NCI-H2196 (cell line): ENCODE data around the gene ZFP90.
"Not testable (repeated sequence)": the region's sequence is repeated elsewhere in the genome, so short reads cannot be mapped to it uniquely, and the experiment has no call there.

Experiments
- DNase-seq: peaks from one replicate; lab custom pipeline; 2025; ENCODE audit not compliant: unreplicated experiment; lab: John Stamatoyannopoulos, UW

ZFP90 gene

DNA sequence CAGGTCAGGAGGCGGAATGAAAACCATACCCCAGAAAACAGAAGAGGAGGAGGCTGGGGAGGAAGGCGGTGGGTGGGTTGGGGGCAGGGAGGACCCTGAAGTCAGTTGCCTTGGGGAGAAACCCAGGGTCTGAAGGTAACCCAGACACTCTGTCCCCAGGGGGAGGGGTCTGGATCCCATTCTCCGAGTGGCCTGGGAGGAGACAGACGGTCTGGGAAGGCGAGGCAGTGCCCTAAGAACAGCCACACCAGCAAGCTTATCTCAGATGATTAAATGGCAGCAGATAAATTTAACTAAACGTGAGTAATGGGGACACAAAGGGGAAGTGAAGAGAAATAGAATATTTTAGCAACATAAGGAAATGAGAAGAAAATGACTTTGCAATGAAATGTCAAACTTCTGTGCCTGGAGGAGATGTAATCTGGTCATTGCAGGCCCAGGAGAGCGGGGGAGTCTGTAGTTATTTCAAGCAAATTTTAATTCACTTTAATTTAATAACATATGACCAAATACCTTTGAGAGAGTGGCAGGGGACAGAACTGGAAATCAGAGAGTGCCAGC lies 21.4 kb upstream of the ZFP90 start:
- no peak for DNase-seq

DNA sequence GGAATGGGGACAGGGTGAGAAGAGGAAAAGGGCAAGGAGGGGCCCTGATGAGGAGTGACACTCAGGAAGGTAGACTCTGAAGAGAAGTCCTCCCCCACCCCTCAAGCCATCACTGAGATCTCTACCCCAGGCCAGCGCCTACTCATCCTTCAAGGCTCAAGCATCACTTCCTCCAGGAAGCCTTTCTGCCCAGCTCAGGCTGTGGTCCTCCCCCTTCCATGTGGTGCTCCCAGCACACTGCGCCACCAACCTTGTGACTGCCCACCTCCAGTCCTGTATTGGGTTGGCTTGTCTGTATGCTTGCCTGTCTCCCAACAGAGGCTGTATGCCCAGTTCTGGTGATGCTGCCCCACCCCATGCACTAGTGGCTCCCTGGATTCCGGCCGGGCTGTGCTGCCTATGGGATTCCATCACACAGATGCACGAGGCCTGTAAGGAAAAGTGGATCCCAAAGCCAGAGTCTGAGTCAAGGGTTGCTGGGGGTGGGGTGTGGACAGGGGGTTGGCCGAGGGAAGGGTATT lies 19.8 kb upstream of the ZFP90 start:
- DNase-seq, result no peak

DNA sequence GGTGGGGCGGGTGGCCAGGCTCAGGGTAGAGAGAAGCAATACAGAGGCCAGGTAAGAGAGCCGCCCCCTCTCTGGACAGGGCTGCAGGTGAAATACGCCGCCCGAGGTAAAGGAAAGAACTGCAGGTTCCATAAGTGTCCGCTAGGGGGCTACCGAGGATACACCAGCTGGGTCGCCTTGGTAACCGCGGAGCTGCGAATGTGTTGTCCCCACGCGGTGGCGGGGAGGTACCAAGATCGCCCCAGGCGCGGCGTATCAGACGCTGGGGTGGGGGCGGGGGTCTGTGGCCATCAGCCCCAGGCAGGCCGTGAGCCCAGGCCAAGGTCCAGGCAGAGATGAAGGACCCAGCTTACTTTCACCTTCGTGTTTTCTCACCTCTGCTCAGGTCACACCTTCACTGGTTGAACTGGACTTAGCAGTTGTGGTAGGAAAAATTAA lies 18.4 kb upstream of the ZFP90 start:
- peak; percentile 86 for DNase-seq

DNA sequence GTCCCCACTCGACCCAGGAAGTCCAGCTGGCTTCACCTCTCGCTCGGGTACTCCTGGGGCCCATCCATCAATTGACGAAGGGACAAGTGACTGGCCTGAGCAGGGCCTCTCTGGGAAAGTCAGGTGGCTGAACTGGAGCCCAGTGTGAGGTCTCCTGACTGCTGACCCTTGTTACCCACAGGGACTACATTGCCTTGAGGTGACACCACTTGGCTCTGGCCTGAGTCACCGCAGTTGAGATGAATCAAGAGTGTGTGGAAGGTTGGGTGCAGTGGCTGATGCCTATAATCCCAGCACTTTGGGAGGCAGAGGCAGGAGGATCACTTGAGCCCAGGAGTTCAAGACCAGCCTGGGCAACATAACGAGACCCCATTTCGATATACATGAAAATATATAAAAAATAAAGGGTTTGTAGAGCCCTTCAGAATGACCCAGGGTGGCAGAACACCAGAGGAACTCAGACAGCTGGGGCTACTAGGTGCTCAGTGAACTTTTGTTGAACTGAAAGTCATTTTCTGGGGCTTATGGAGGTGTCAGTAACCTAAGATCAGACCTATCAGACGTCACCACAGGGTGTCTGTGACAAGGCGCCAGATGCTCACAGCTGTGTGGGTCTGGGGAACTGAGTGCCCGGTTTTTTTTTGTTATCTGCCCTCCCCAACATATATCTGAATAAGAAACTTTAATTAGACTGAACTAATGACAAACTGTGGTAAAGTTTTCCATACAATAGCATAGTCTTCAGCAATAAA lies 14.8 kb upstream of the ZFP90 start:
- no peak for DNase-seq

DNA sequence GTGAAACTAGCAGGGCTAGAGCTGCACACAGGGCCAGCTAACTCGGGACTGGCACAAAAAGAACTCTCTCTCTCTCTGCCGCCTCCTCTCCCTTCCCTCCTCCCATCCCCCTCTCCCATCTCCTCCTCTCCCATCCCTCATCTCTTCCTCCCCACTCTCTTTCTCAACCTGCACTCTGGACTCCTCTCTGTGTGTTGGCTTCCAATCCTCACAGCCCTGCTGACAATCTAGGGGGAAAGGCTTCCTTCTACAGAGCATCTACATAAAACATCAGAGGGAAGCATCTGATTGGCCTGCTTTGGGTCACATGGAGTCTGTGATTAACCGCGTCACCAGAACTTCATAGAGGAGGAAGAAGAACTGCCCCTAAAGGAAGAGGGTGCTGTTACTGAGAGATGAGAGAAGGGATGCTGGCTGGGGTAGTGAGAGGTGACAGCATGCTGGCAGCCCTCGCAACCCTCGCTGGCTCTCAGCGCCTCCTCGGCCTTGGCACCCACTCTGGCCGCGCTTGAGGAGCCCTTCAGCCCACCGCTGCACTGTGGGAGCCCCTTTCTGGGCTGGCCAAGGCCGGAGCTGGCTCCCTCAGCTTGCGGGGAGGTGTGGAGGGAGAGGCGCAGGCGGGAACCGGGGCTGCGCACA lies 12.8 kb upstream of the ZFP90 start:
- no peak for DNase-seq

DNA sequence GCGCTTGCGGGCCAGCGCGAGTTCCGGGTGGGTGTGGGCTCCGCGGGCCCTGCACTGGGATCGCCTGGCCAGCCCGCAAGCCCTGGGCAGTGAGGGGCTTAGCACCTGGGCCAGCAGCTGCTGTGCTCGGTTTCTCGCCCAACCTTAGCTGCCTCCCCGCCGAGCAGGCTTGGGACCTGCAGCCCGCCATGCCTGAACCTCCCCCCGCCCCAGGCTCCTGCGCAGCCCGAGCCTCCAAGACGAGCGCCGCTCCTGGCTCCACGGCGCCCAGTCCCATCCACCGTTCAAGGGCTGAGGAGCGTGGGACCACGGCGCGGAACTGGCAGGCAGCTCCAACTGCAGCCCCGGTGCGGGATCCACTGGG lies 12.3 kb upstream of the ZFP90 start:
- DNase-seq, result no peak

DNA sequence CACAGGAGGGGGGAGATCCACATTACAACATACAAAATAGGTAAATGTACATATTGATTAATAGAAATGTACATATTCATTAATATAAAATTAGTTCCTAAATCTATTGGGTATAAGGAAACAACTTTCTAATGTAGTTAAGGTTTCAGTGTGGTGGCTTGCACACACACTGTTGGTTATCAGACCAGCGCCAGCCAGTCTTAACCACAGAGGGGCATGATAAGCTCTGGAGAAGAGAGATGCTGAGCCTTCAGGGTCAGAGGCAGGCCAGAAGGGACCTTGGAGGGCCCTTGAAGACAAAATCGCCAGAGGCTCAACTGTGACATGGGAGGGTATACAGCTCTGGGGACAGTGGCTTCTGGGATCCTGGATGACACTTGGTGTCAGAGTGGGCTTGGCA lies 10.9 kb upstream of the ZFP90 start:
- no peak for DNase-seq

DNA sequence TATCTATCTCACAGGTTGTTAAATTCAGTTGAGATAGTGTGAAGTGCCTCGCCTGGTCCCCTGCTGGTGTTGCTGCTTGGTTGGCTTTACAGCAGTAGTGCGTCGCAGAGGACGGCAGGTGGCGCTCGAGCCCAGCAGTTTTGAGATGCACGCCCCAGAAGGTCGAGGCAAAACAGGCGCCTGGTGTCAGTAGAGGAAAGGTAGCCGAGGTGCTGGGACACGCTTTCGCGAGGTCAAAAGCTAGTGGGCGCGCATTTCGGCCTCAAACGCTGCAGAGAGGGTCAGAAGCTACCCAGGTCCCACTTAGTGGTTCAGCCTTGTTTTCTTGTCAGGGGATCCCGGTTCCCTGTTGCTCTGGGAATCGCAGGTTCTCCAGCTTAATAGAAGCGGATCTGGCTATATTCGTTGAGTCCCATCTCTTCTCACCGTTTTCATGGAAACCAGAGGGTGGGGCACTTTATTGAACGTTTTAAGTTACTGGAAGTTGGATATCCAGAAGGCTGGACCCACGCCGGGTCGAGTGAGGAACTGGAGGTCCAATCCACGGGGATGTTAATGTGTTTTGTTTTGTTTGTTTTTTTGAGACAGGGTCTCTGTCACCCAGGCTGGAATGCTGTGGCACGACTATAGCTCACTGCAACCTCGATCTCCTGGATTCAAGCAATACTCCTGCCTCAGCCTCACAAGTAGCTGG lies 10.3 kb upstream of the ZFP90 start:
- peak; percentile 66 for DNase-seq

DNA sequence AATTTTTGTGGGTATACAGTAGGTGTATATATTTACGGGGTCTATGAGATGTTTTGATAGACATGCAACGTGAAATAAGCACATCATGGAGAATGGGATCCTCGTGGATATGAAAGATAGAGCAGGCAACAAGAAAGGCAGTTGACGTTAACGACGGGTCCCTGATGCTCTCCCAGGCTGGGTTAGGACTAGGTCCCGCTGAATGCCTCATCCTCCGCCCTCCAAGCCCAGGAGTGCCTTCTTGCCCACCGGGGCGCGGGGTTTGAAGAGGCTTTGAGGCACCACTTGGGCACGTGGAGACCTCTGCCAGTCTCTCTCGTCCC lies 9.5 kb upstream of the ZFP90 start:
- no peak for DNase-seq

DNA sequence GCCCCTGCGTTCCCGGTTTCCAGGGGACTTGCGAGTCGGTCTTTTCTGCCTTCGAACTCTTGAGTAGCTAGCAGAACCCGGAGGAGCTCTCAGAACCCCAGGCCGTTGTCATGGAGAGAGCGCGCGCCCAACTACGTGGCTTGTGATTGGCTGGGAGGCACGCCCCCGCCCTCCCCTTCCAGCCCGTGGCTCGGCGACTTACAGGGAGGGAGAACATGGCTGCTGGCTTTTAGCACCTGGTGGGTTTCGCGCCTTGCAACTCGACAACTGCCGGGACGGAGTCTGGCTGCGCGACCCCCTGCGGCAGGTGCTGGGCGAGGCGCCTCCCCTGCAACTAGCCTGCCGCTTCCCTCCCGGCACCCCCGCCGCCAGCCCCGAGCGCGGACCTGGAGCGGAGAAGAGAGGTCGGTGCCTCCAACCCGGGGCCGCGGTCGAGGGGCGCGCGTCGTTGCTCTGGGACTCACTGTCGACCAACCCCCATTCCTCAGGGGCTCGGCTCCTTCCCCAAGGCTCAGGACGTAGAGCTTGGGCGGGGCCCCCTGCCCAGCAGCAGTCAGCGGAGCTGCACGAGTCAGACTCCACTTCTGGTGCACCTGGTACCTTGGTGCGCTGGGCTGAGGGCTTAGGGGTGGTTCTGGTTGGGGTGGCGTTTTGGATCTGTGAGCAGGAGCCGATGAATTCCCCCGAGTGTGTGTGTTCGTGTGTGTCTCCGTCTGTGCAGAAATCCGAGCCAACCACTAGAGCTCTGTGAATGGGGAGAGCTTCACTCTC lies 9.0 kb upstream of the ZFP90 start:
- DNase-seq, result peak; percentile 77

DNA sequence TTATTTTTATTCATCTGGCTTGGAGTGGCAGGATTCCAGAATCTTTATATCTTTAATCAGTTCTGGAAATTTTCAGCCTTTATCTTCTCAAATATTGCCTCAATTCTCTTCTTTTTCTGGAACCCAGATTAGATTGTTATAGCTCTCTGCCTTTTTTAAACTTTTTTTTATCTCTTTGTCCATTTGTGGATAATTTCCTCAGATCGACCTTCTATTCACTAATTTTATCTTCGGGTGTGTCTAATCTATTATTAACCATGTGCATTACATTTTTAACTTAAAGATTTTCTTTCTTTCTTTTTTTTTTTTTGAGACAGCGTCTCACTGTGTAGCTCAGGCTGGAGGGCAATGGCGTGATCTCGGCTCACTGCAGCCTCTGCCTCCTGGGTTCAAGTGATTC lies 5.2 kb upstream of the ZFP90 start:
- no peak for DNase-seq

DNA sequence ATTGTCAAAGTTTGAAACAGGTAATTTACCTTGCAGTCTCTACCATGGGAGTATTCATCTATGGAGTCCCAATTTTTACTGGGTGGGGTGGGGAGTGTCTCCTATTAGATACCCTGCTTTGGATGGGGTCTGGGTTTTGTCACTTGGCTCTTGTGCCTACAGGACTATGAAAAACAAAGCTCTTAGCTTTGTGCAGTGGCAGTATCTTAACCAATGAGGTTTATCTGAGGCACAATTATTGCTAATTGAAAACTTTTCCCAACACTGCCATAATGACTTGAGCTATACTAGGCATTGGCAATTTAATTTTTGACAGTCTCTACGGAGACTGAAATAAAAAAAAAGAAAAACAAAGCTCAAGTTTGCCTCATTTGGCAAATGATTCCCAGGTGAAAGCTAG lies 3.8 kb upstream of the ZFP90 start:
- no peak for DNase-seq

DNA sequence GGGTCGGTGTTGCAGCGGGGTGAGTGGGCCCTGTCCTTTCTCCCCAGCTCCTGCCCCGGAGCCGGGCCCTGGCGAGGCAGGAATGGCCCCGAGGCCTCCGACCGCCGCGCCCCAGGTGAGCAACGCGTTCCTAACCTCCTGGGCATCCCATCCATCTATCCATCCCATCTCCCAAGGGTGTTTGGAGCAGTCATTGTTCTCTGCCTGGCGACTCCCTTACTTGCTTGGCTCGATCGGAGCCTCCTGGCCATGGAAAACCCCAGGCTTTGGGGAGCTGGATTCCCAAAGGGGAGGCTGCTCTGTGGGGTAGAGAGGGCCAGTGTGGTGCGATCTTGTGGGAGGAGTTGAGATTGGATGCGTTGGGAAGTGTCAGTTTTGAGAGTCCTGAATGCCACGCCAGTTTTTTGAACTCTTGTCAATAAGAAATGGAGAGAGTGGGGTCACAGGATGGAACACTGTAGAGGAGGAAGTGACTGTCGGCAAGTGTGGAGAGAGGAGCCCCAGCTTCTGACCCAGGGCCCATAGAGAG lies 684 bp downstream of the ZFP90 start:
- no peak for DNase-seq

DNA sequence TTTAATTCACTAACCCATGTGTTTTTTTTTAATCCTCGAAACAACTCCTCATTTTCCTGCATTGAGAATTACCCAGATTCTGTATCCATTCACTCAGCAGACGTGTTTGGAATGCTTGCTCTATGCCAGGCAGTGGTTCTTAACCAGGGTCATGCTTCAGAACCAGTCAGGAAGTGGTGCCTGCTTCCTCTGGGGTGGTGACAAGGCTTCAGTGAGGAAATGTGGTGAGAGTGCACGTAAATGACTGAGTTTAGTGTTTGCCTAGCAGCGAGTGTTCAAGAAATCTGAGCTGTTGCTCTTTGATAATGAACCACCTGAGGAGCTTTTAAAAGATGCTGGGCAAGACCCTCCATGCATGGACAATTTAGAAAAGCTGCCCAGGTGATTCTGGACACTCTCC lies 9.9 kb downstream of the ZFP90 start:
- no peak for DNase-seq

DNA sequence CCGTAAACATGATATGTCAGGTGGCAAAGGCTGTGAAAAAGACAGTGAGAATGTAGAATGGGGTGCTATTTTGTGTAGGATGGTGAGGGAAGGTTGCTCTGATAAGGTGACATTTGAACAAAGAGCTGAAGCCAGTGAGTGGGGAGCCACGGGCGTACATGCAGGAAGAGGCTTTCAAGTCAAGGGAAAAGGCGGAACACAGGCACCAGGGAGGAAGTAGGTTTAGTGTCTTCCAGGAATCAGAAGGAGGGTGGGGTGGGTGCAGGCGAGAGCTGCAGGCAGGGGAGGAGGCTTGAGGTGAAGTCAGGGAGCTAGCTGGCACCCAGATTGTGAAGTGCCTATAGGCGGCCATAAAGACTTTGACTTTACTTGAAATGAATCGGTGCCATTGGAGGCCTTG lies 14.1 kb downstream of the ZFP90 start:
- DNase-seq, result no peak

DNA sequence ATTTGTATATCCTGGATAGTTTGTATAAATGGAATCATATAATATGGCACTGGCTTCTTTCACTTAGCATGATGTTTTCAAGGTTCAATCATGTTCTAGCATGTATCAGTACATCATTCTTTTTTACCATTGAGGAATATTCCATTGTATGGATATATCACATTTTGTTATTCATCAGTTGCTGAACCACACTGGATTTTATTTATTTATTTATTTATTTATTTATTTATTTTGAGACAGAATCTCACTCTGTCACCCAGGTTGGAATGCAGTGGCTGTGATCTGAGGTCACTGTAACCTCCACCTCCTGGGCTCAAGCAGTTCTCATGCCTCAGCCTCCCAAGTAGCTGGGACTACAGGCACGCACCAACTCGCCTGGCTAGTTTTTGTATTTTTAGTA lies 21.2 kb downstream of the ZFP90 start:
- not testable (repeated sequence) for DNase-seq

DNA sequence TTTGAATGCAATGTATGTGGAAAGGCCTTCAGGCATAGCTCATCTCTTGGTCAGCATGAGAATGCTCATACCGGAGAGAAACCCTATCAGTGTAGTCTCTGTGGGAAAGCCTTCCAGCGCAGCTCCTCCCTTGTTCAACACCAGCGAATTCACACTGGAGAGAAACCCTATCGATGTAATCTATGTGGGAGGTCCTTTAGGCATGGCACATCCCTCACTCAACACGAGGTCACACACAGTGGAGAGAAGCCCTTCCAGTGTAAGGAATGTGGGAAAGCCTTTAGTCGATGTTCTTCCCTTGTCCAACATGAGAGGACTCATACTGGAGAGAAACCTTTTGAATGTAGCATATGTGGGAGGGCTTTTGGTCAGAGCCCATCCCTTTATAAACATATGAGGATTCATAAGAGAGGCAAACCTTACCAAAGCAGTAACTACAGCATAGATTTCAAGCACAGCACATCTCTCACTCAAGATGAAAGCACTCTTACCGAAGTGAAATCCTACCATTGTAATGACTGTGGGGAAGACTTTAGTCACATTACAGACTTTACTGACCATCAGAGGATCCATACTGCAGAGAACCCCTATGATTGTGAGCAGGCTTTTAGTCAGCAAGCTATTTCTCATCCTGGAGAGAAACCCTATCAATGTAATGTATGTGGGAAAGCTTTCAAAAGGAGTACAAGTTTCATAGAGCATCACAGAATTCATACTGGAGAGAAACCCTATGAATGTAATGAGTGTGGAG lies 24.7 kb downstream of the ZFP90 start:
- no peak for DNase-seq

DNA sequence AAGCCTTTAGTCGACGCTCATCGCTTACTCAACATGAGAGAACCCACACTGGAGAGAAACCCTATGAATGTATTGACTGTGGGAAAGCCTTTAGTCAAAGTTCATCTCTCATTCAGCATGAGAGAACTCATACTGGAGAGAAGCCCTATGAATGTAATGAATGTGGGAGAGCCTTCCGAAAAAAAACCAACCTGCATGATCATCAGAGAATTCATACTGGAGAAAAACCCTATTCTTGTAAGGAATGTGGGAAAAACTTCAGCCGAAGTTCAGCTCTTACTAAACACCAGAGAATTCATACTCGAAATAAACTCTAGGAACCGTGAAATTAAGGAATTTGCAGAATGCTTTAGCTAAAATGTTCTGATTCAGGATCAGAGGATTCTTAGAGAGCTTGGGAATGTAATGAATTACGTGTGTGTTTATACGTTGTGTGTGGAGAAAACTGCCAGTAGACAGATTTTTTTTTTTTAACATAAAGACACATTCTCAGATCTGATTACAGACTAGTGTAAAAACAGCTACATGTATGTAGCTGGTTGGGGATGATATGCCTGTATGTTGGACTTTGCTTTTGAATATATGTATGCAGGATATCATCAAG lies 25.4 kb downstream of the ZFP90 start:
- no peak for DNase-seq

DNA sequence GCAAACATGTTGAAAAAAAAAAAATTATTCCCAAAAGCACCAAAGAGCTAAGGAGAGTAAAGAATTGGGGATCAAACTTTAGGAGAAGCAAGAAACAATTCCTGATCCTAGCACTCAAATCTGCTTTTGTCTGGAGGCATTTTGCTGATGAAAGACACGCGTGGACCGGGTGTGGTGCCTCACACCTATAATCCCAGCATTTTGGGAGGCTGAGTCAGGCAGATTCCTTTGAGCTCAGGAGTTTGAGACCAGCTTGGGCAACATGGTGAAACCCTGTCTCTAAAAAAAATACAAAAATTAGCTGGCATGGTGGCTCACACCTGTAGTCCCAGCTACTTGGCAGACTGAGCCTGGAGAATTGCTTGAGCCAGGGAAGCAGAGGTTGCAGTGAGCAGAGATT lies 35.4 kb downstream of the ZFP90 start:
- no peak for DNase-seq

DNA sequence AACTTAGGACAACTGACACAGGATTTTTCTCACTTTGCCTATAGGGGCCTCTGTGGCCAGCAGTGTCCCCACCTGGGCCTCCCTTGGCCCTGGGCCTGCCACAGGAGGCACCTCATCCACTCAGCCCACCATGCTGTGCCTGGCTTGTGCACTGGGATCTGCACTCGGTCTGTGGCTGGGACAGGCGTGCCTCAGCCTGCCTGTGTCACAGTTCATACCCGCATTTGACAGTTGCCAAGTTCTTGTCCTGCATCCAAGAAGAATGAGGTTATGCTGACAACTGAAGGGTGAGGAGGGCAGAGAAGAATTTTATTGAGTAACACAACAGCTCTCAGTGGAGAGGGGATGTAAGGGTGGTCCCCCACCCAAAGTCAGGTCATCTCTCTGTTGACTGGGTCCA lies 36.0 kb downstream of the ZFP90 start:
- DNase-seq, result no peak
